Fibroblast of lung (primary cell): Measurements from ENCODE around the gene FLNA.

Source experiments
- EZH2 ChIP-seq: IDR thresholded peaks from 2 replicates; pipeline ENCODE4 v1.5.1; 2012; ENCODE audit warnings: low read length, control low read depth, mild to moderate bottlenecking; ENCODE audit errors: missing control alignments
- TF ChIP-seq, protein P1 (sequence below), 2 donors: IDR thresholded peaks in 1 of 2; conservative IDR thresholded peaks in 1 of 2; 1 replicate in 1 of 2; 2 replicates in 1 of 2; pipeline ENCODE4 v1.5.1; 2011 to 2012; ENCODE audit warnings: low read length in 2 of 2, control low read depth in 1 of 2, inconsistent platforms in 1 of 2, low read depth in 1 of 2, mild to moderate bottlenecking in 1 of 2

DNA sequence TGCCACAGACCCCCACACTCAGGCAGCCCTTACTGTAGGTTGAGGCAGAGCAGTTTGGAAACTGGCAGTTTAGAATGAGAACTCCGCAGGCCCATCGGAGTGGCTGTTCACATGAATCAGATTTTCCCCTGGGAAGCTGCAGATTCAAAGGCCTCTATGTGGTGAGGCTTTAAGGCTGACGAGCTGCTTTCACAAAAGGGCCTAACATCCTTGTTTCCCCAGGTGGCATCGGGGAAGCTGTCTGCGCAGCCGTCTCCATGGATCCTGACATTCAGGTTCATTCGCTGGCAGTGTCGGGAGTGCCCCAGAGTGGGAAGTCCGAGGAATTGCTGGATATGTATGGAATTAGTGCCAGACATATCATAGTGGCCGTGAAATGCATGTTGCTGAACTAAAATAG lies 45.1 kb downstream of the FLNA start:
- TF ChIP-seq, protein P1, sequence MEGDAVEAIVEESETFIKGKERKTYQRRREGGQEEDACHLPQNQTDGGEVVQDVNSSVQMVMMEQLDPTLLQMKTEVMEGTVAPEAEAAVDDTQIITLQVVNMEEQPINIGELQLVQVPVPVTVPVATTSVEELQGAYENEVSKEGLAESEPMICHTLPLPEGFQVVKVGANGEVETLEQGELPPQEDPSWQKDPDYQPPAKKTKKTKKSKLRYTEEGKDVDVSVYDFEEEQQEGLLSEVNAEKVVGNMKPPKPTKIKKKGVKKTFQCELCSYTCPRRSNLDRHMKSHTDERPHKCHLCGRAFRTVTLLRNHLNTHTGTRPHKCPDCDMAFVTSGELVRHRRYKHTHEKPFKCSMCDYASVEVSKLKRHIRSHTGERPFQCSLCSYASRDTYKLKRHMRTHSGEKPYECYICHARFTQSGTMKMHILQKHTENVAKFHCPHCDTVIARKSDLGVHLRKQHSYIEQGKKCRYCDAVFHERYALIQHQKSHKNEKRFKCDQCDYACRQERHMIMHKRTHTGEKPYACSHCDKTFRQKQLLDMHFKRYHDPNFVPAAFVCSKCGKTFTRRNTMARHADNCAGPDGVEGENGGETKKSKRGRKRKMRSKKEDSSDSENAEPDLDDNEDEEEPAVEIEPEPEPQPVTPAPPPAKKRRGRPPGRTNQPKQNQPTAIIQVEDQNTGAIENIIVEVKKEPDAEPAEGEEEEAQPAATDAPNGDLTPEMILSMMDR (conservative IDR thresholded peaks at IDR 0.05 in 1 of 2, IDR thresholded peaks at IDR 0.05 in 1 of 2; ENCODE audit: low read depth in 1 of 2, low read length in 2 of 2): no peak
- TF ChIP-seq EZH2: no peak
